ENCODE measurements around the gene SMIM9. TPM values are rescaled to one million over a fixed set of nuclear protein-coding genes. Genes with fewer than 3 reads are reported as not detected.
A peak's percentile ranks its signal among the peaks of the same experiment; 100 is the strongest.

The SMIM9 gene
- total RNA-seq, 1 donor = not detected

GRCh38 chrX:154813801-154814200 lies 20.7 kb downstream of the SMIM9 start:
- DNase-seq (ENCODE audit: low read depth) = no peak
- H3K4me3 ChIP-seq (ENCODE audit: low read depth, low read length) = no peak overlapping the region
- TF ChIP-seq CTCF (IDR thresholded peaks at IDR 0.05; ENCODE audit: insufficient read depth, low read depth, low read length) = no peak

GRCh38 chrX:154812341-154813101 lies 21.9 kb downstream of the SMIM9 start:
- no peak overlapping the region for H3K4me3 ChIP-seq (ENCODE audit: low read depth, low read length)
- DNase-seq (ENCODE audit: low read depth) = no peak
- TF ChIP-seq CTCF (IDR thresholded peaks at IDR 0.05; ENCODE audit: insufficient read depth, low read depth, low read length) = no peak

GRCh38 chrX:154809939-154810665 lies 24.4 kb downstream of the SMIM9 start:
- H3K4me3 ChIP-seq (ENCODE audit: low read depth, low read length) = no peak overlapping the region
- DNase-seq (ENCODE audit: low read depth) = peak; percentile 77
- no peak for TF ChIP-seq CTCF (IDR thresholded peaks at IDR 0.05; ENCODE audit: insufficient read depth, low read depth, low read length)

GRCh38 chrX:154806837-154807501 lies 27.5 kb downstream of the SMIM9 start:
- no peak overlapping the region for H3K4me3 ChIP-seq (ENCODE audit: low read depth, low read length)
- TF ChIP-seq CTCF (IDR thresholded peaks at IDR 0.05; ENCODE audit: insufficient read depth, low read depth, low read length) = no peak
- DNase-seq (ENCODE audit: low read depth) = no peak

- peak; percentile 68 for DNase-seq (ENCODE audit: low read depth)
- TF ChIP-seq CTCF (IDR thresholded peaks at IDR 0.05; ENCODE audit: insufficient read depth, low read depth, low read length) = no peak
- peak overlapping the region; percentile 71 for H3K4me3 ChIP-seq (ENCODE audit: low read depth, low read length)
Observed at GRCh38 chrX:154805696-154806091, 28.8 kb downstream of the SMIM9 start.

DNA sequence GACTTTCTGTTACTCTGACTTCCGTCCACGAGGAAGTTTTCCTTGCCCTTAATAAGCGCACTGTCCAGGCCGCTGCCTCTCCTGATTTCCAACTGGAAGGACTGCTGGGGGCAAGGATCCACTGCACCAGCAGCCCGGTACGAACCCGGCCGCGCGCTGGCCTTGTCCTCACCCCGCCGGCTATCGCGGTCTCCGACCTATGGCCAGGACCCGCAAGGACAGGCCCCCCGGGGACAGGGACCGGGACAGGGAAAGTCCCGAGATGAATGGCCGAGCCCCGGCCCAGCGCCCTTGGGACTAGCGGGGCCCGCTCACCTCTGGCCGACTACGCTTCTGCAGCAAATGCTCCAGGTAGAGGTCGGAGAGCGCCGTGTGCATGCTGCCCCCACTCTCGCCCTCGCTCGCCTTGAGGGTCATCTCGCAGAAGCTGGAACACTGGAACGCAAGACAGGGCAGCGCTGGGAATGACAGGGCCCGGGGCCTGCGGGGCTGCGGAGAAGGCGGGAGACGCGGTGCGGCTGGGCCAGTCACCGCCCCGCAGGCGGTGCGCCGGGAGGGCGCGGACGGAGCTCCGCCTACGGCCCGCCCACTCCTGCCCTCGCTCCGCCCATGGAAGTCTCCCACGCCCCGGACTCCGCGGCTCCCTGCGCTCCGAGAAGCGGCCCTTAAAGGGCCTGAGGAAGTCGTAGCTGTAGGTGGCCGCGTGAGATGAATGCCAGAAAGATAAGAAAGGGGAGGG lies 29.3 kb downstream of the SMIM9 start, which contains the start of gene MPP1:
Gene MPP1, minus strand, starts transcription at position 529 of the 739 bp plus-strand sequence. Its CDS starts 112 bp downstream, at position 417.
- no peak for TF ChIP-seq CTCF (IDR thresholded peaks at IDR 0.05; ENCODE audit: insufficient read depth, low read depth, low read length)
- peak within 1 kb of the TSS; percentile 71 for H3K4me3 ChIP-seq (ENCODE audit: low read depth, low read length)
- DNase-seq (ENCODE audit: low read depth) = peak; percentile 78
